GM18507 (cell line): ENCODE data around the gene LTN1.
"Not testable (repeated sequence)": the region's sequence is repeated elsewhere in the genome, so short reads cannot be mapped to it uniquely, and the experiment has no call there.

ENCODE experiments used
- DNase-seq: peaks from one replicate; pipeline ENCODE4 v3.0.0; 2011; ENCODE audit warnings: low read depth; ENCODE audit not compliant: insufficient read length; ENCODE audit errors: extremely low spot score
- FAIRE-seq: peaks from 2 replicates; lab custom pipeline; 2011; peaks lifted over from hg19 to GRCh38; lab: Jason Lieb, UNC

LTN1 gene

DNA sequence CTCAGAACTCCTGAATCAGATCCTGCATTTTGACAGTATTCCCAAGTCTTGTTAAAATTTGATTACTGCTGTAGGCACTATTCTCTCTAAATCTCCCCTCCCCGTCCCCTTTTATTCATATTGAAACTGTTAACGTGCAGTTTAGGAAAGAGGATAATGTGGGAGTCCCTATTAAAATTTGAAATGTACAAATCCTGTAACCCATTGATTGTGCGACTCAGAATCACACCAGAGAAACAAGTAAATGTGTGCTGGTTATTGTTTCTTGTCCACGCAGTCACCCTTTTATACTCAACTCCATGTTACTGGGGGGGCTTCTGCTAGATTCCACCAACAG lies 584 bp upstream of the LTN1 start:
- FAIRE-seq = no peak
- DNase-seq = no peak

DNA sequence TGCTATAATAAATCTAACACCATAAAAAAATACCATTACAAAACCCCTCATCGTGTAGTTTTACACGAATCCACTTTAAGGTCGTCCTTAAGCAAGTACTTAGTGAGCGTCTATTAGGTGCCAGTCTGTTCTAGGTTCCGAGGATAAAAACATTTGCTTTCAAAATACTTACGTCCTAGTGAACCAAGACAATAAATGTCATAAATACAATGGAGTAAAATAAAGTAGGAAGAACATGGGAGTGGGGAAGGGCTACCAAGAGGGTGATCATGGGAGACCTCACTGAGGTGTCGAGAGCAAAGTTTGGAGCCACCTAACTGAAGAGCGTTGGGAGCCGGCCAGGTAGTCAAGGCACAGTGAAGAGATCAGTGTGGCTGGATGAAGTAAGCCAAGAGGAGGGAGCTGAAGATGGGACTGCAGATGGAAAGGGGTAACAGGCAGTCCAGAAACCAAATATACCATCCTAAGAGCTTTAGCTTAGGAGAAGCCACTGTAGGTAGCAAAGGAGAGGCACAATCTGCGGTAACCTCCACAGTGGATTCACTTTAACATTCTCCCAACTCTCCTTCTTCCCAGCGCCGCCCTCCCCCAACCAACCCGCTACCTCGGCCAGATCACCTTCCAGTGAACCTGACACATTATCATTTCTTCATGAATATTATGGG lies 684 bp downstream of the LTN1 start:
- DNase-seq (no peak), FAIRE-seq (no peak)

DNA sequence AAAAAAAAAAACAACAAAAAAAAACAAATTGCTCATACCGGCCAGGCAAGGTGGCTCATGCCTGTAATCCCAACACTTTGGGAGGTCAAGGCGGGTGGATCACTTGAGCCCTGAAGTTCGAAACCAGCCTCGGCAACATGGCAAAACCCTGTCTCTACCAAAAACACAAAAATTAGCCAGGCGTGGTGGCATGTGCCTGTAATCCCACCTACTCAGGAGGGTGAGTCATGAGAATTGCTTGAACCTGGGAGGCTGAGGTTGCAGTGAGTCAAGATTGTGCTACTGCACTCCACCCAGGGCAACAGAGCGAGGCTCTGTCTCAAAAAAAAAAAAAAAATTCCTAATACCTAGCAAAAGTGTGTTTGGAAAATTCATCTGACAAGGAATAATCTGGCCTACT lies 4.5 kb downstream of the LTN1 start:
- FAIRE-seq, DNase-seq: not testable (repeated sequence)

DNA sequence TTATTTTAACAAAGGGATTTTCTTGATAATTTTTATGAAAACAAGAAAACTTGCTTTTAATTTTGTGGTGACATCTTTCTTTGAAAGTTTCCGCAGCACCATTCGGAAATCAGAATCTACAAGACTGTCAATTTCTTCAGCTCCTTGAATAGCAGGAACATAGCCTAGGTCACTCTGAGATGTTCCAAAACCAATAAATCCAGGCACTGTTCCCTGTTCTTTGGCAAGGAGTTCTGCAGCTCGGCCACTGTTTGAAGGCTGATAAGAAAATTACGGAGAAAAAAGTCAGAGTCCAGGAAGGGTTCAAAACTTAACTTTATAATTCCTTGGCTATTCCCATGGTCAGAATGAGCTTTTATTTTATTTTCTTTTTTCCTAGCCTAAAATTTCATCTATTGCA lies 6.0 kb downstream of the LTN1 start:
- DNase-seq (no peak), FAIRE-seq (no peak)

DNA sequence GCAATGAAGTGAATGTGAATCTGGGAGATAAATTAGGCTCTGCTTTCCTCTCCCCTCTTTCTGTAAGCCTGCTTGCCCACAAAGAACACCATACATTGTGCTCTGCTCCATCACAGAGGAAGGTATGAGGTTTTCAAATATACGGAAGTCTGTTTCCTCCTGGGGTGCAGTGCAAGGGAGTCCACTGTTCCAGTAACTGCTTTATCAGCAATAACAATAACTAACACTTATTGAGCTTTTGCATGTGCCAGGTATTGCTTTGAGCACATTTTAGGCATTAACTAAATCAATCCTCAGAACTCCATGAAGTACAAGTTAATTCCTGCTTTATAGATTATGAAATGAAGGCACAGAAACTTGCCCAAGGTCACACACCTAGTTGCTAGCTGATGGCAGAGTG lies 10.0 kb downstream of the LTN1 start:
- FAIRE-seq = no peak

DNA sequence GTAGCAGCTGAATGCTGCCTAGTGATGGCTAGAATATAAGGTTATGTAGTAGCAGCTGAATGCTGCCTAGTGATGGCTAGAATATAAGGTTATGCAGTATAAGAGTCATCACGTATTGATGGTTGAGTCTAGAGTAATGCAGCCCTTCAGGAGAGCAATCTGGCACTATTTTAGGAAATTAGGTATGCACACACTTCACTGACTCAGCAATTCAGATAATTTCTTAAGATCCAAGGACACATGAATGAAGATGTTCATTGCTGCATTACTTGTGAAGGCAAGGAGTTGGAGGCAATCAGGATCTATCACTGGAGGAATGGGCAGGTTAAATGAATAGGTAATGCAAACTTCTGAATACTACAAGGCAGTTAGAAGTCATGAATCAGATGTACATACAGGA lies 13.6 kb downstream of the LTN1 start:
- DNase-seq = no peak
- no peak for FAIRE-seq

More for the DNA sequence above, 10.0 kb downstream of the LTN1 start:
- DNase-seq = no peak

DNA sequence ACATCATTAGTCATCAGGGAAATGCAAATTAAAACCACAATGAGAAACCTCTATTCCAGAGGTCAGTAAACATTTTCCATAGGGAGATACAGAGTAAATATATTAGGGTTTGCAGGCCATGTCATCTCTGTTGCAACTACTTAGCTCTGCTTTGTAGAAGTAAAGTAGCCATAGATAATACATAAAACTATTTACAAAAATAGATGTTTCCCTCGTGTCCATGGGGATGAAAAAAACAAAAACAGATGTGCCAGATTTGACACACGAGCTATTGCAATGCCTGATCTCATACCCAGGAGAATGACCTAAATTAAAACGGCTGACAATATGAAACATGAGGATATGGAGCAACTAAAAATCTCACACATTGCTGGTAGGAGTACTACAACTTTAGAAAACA lies 17.3 kb downstream of the LTN1 start:
- FAIRE-seq (no peak), DNase-seq (no peak)

DNA sequence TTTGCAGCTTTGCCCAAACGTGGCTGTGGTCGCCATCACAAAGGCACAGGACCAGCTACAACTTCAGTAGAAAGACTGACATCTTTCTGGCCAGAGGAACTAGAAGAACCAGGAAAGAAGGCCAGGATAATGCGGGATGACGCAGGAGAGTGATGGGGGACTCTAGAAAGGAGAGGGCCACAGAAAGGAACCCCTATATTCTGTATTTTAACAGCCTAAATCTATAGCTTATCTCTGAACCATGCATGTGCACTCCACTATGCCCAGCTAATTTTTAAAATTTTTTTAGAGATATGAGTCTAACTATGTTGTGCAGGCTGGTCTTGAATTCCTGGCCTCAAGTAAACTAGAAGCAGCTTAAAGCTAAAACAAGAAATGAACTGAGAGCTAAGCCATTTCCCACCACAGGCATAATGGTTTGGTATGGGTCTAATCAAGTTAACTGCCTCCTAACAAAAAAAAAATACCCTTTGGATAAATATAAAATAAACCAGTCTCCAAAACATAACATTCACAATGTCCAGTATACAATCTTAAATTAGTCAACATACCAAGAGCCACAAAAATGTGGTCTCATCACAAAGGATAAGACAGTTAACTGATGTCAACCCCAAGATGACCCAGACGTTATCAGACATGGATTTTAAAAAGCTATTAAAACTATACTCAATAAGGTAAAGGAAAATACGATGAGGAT lies 18.0 kb downstream of the LTN1 start:
- no peak for DNase-seq
- FAIRE-seq = no peak

DNA sequence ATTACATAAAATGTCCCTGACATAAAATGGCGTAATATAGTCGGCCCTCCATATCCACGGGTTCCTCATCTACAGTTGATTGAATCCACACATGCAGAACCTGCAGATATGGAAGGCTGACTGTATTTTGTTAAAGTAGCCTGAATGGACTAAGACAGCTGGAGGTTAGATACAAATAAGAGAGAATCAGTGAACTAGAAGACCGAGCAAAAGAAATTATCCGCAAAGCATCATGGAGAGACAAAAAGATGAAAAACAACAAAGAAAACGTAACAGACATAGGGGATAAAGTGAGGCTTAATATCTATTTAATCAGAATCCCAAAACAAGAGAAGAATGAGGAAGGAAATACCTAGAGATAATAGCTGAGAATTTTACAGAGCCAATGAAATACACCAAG lies 20.3 kb downstream of the LTN1 start:
- FAIRE-seq = no peak
- DNase-seq = no peak

DNA sequence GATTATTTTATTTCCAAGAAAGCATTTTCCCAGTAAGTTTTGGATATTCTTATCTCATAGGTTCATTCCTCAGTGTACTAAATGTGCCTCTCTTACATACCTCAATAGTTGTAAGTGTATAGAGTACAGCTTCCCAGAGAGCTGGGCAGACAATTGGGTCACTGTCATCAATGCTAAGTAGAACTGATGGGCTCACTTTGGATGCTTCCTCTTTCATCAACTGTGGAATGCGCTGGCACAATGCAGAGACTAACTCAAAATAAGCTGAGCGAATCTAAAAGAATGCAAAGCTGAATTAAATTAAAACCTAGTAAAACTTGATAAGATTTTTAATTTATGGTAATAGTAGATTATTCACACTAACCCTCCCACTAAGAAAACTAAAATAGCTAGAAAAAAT lies 21.5 kb downstream of the LTN1 start:
- no peak for FAIRE-seq
- DNase-seq = no peak

DNA sequence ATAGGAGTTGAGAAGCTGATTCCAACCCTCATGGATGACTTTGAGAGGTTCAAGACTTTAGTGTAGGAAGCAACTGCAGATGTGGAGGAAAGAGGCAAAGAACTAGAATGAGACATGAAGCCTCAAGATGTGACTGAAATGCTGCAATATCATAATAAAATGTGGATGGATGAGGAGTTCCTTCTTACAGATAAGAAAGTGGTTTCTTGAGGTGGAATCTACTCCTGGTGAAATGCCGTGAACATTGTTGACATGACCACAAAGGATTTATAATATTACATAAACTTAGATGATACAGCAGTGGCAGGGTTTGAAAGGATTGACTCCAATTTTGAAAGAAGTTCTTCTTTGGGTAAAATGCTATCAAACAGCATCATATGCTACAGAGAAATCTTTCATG lies 28.8 kb downstream of the LTN1 start:
- FAIRE-seq (no peak), DNase-seq (no peak)

DNA sequence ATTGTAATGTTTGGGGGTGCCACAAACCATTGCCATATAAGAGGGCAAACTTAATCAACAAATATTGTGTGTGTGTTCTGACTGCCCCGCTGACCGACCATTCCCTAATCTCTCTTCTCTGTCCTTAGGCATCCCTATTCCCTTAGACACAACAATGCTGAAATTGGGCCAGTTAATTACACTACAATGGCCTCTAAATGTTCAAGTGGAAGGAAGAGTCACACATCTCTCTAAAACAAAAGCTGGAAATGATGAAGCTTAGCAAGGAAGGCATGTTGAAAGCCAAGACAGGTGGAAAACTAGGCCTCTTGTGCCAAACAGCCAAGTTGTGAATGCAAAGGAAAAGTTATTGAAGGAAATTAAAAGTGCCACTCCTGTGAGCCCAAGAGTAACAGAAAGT lies 30.2 kb downstream of the LTN1 start:
- DNase-seq (no peak), FAIRE-seq (no peak)

DNA sequence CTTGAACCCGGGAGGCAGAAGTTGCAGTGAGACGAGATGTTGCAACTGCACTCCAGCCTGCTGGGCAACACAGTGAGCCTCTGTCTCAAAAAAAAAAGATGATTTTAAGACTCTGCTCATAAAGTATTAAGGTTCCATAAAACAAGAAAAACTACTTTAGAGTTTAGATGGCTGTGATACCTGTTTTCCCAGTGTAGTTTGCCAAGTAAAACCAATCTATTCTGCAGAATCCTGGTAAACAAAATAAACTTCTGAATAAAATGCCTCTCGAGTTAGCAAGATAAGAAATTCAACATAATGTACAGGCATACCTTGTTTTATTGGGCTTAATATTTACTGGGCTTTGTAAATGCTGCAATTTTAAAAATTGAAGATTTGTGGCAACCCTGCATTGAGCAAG lies 30.8 kb downstream of the LTN1 start:
- DNase-seq (no peak), FAIRE-seq (no peak)

DNA sequence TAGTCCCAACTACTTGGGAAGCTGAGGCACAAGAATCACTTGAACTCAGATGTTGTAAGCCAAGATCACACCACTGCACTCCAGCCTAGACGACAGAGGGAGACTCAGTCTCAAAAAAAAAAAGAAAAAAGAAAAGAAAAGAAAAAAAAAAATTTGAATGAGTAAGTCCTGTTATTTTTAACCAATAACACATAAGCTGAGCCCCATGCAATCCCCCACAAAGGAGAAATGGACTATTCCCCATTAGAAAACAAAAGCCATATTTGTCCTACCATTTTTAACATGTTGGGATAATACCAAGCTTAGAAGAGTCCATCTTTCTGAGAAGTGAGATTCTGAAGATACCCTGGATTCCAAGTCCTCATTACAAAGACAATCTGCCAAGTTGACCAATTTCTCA lies 32.4 kb downstream of the LTN1 start:
- FAIRE-seq (no peak), DNase-seq (no peak)

DNA sequence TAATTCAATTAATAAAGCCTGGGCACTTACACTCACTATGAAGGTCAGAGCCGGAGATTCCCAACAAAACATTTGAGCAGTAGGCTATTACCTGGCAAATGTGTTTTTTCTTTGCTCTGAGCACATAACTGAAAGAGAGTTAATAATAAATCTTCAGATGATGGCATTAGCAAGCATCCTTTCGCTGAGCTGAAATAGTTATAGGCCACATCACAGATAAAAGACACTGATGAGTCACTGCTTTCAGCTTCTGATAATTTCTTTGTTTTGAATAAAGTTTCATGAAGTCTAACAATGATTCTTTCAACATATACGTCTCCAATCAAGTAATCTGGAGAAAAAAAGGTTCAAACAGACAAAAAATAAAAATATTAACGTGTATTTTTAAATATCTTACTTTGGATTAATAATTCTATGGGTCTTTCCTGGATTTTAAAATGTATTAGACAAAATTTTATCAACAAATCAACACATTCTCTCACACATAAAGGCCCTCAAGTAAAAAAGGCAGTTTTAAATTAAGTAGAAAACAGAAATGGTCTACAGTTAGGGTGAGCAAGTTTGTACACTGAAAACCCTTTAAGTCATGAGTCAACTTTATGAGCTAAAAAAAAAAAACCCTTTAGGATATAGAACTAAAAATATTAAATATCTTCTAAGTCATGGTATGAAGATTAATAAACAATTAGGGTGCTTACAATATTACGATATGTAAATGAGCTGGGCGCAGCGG lies 33.1 kb downstream of the LTN1 start:
- FAIRE-seq (no peak), DNase-seq (no peak)

DNA sequence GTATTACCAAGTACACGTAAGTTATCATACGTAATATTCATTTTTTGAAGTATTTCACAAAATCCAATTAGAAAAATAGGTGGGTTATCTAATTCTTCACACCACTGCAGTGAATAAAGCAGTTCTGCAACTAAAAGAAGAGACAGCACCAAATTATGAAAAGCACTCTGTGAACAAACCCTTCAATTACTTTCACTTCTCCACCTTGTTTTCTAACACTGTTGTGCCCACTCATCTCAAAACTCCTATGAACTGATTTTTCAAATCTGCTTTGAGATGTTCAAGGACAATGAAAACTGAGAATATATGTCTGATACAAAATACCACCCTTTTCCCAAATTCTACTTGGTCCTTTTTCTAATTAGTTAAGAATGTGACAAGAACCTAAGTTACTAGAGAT lies 39.4 kb downstream of the LTN1 start:
- peak; percentile 53 for FAIRE-seq
- DNase-seq = no peak

DNA sequence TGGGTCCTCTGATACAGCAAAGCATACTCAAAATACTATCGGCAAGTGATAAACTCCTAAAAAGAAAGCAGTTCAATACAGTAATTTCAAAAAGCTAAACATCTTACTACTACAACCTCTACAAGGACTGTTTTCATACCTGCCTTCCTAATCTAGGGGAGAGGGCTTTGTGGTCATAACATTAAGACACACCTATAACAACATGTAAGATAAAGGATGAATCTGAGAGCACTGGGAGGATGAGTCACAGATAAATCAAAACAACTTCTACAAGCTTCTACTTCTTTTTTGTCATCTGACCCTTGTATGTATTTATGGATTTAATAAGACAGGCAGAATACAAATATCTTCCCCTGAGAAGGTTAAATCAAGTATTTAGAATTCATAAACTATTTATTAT lies 40.0 kb downstream of the LTN1 start:
- no peak for FAIRE-seq
- DNase-seq = no peak

DNA sequence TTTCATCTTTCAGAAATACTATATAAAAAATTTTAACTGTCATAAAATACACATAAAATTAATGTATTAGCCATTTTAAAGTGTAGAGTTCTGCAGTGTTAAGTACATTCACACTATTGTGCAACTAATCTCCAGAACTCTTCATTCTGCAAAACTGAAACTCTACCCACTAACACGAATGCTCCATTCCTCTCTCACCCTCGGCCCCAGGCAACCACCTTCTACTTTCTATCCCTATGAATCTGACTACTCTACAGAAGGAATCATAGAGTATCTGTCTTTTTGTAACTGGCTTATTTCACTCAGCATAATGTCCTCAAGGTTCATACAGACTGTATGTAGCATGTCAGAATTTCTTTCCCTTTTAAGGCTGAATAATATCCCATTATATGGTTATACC lies 43.4 kb downstream of the LTN1 start:
- no peak for DNase-seq
- FAIRE-seq = no peak

DNA sequence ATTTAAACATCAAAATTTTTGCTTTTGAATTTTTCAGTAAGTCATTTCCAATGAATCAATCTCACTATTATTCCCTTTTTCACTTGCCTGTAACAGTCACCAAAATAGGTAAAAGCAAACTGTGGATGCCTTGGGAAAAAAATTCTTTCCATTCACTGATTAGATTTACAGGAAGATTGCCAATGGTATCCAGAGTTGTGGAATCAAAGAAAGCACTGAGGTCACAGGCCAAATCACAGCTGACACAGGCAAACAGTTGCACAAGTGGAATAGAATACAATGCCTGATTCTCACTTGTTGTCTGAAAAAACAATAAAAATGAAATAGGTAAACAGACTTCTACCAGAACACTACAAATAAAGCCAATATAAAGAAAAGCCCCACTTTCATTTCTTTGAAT lies 48.4 kb downstream of the LTN1 start:
- DNase-seq = no peak
- FAIRE-seq = no peak

DNA sequence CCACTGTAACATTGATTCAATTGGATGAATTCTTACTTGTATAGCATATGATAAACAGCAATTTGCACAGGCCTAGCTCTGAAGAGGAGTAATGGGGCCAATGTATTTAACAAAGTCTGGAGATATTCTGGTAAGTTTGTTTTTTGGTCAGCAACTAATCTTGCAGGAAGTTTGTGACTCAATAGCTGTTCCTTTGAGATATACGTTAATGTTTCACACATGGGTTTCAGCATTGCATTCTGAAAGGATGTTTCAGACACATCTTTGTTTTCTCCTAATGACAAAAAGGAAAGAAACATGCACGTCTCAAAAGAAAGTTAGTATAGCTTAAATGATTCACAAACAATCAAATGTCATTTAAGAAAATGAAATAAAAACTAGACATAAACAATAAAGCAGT lies 49.0 kb downstream of the LTN1 start:
- no peak for DNase-seq
- FAIRE-seq = no peak

DNA sequence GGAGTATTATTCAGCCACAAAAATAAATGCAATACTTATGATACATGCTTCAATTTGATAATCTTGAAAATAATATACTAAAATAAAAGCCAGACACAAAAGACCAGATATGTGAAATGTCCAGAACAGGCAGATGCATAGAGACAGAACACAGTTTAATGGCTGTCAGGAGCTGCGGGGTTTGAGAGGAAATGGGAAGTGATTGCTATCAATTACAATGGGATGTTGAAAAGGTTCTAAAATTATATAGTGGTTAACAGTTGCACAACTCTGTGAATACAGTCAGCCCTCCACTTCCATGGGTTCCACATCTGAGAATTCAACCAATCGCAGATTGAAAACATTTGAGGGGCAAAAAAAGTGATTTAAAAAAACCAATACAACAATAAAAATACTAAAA lies 54.0 kb downstream of the LTN1 start:
- FAIRE-seq (no peak), DNase-seq (no peak)
